Mucosa of stomach (tissue), 1 donor: ENCODE results near the gene SERPINB6.
"Not testable (repeated sequence)": the region's sequence is repeated elsewhere in the genome, so short reads cannot be mapped to it uniquely, and the experiment has no call there.

Experiments used
- H3K27me3 ChIP-seq: one replicate; pipeline ENCODE4 v1.7.0; 2013; ENCODE audit warnings: mild to moderate bottlenecking, low read length; ENCODE audit not compliant: control insufficient read depth, insufficient read depth
- H3K36me3 ChIP-seq: one replicate; pipeline ENCODE4 v1.7.0; 2013; ENCODE audit warnings: low read length; ENCODE audit not compliant: control insufficient read depth, insufficient read depth
- H3K4me1 ChIP-seq: one replicate; pipeline ENCODE4 v1.7.0; 2013; ENCODE audit warnings: mild to moderate bottlenecking, low read length; ENCODE audit not compliant: control insufficient read depth, insufficient read depth
- H3K4me3 ChIP-seq: one replicate; pipeline ENCODE4 v1.7.0; 2013; ENCODE audit warnings: low read length
- H3K9ac ChIP-seq: one replicate; pipeline ENCODE4 v1.7.0; 2013; ENCODE audit warnings: mild to moderate bottlenecking, low read length, moderate library complexity
- H3K9me3 ChIP-seq: one replicate; pipeline ENCODE4 v1.7.0; 2013; ENCODE audit warnings: mild to moderate bottlenecking, low read length, moderate library complexity; ENCODE audit not compliant: control insufficient read depth
- donor health status: Pancreatic carcinoma.

SERPINB6 gene

GRCh38 chr6:2948228-2949025 lies 22.9 kb downstream of the SERPINB6 start:
- H3K36me3 ChIP-seq = peaks cover 18% of the 10 kb centered on the region
- no peak overlapping the region for H3K9ac ChIP-seq
- H3K4me3 ChIP-seq = no peak overlapping the region
- H3K27me3 ChIP-seq = no peaks in the 10 kb centered on the region
- no peaks in the 10 kb centered on the region for H3K9me3 ChIP-seq
- H3K4me1 ChIP-seq = peaks cover 8% of the 10 kb centered on the region

- Histone ChIP-seq H3K4me3 (no peak overlapping the region), H3K27me3 (no peaks in the 10 kb centered on the region), H3K4me1 (peaks cover 9% of the 10 kb centered on the region), H3K9ac (no peak overlapping the region), H3K9me3 (no peaks in the 10 kb centered on the region), H3K36me3 (peaks cover 18% of the 10 kb centered on the region)
Measured at GRCh38 chr6:2947445-2947844, 23.9 kb downstream of the SERPINB6 start.

GRCh38 chr6:2945153-2945452 lies 26.3 kb downstream of the SERPINB6 start:
- H3K9me3 ChIP-seq = no peaks in the 10 kb centered on the region
- peaks cover 8% of the 10 kb centered on the region for H3K4me1 ChIP-seq
- no peak overlapping the region for H3K4me3 ChIP-seq
- H3K36me3 ChIP-seq = peaks cover 14% of the 10 kb centered on the region
- H3K9ac ChIP-seq = no peak overlapping the region
- no peaks in the 10 kb centered on the region for H3K27me3 ChIP-seq

GRCh38 chr6:2944405-2945152 lies 26.8 kb downstream of the SERPINB6 start:
- peaks cover 8% of the 10 kb centered on the region for H3K4me1 ChIP-seq
- peaks cover 14% of the 10 kb centered on the region for H3K36me3 ChIP-seq
- H3K4me3 ChIP-seq = no peak overlapping the region
- H3K27me3 ChIP-seq = no peaks in the 10 kb centered on the region
- H3K9ac ChIP-seq = no peak overlapping the region
- H3K9me3 ChIP-seq = no peaks in the 10 kb centered on the region

GRCh38 chr6:2943564-2943955 lies 27.8 kb downstream of the SERPINB6 start:
- H3K4me3 ChIP-seq = no peak overlapping the region
- no peaks in the 10 kb centered on the region for H3K9me3 ChIP-seq
- H3K36me3 ChIP-seq = peaks cover 14% of the 10 kb centered on the region
- H3K27me3 ChIP-seq = no peaks in the 10 kb centered on the region
- no peak overlapping the region for H3K9ac ChIP-seq
- H3K4me1 ChIP-seq = peaks cover 8% of the 10 kb centered on the region

GRCh38 chr6:2942914-2943563 lies 28.3 kb downstream of the SERPINB6 start:
- Histone ChIP-seq H3K36me3 (peaks cover 9% of the 10 kb centered on the region), H3K9ac (no peak overlapping the region), H3K4me1 (peaks cover 8% of the 10 kb centered on the region), H3K27me3 (no peaks in the 10 kb centered on the region), H3K9me3 (no peaks in the 10 kb centered on the region), H3K4me3 (no peak overlapping the region)

GRCh38 chr6:2942116-2942515 lies 29.3 kb downstream of the SERPINB6 start:
- not testable (repeated sequence) for H3K4me3 ChIP-seq, H3K27me3 ChIP-seq, H3K36me3 ChIP-seq, H3K4me1 ChIP-seq, H3K9ac ChIP-seq, H3K9me3 ChIP-seq

- Histone ChIP-seq H3K4me3 (no peak overlapping the region), H3K9me3 (no peaks in the 10 kb centered on the region), H3K36me3 (no peaks in the 10 kb centered on the region), H3K4me1 (peaks cover 8% of the 10 kb centered on the region), H3K27me3 (no peaks in the 10 kb centered on the region), H3K9ac (no peak overlapping the region)
Measured at GRCh38 chr6:2940851-2941250, 30.5 kb downstream of the SERPINB6 start.

- Histone ChIP-seq H3K36me3 (no peaks in the 10 kb centered on the region), H3K9ac (no peak overlapping the region), H3K9me3 (no peaks in the 10 kb centered on the region), H3K27me3 (no peaks in the 10 kb centered on the region), H3K4me1 (peaks cover 8% of the 10 kb centered on the region), H3K4me3 (no peak overlapping the region)
Measured at GRCh38 chr6:2940010-2940850, 31.1 kb downstream of the SERPINB6 start.

- H3K9ac ChIP-seq = no peak overlapping the region
- H3K4me3 ChIP-seq = no peak overlapping the region
- no peaks in the 10 kb centered on the region for H3K9me3 ChIP-seq
Measured at GRCh38 chr6:2939315-2940009, 31.9 kb downstream of the SERPINB6 start.

GRCh38 chr6:2938632-2939083 lies 32.7 kb downstream of the SERPINB6 start:
- Histone ChIP-seq H3K27me3 (no peaks in the 10 kb centered on the region), H3K9ac (no peak overlapping the region), H3K36me3 (no peaks in the 10 kb centered on the region), H3K9me3 (no peaks in the 10 kb centered on the region), H3K4me1 (peaks cover 8% of the 10 kb centered on the region), H3K4me3 (no peak overlapping the region)

More at GRCh38 chr6:2939315-2940009, 31.9 kb downstream of the SERPINB6 start:
- H3K4me1 ChIP-seq = peaks cover 8% of the 10 kb centered on the region
- H3K36me3 ChIP-seq = no peaks in the 10 kb centered on the region
- no peaks in the 10 kb centered on the region for H3K27me3 ChIP-seq
